NAMALWA (cell line): ENCODE results near the gene PSMA6.
"Not testable (repeated sequence)": the region's sequence is repeated elsewhere in the genome, so short reads cannot be mapped to it uniquely, and the experiment has no call there.

Experiments
- DNase-seq: peaks from one replicate; pipeline ENCODE4 v3.0.0-alpha.2; 2015; ENCODE audit warnings: low spot score

The PSMA6 gene

DNA sequence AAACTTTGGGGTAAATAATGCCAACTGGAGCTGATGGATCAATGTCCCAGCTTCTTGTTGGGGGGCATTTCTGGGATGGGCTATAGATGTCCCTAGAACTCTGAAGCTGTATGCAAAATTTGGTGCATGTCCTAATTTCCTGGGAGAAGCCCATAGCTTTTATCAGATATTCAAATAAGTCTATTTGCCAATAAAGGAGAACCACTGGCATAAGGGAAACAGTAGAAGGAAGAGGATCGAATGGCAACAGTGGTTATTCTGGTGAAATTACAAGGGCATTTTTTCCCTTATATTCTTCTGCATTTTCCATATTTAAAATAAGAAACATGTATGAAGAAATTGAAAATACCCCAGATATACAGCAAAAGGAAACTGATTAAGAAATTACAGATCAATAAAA lies 34.2 kb downstream of the PSMA6 start:
- no peak for DNase-seq

DNA sequence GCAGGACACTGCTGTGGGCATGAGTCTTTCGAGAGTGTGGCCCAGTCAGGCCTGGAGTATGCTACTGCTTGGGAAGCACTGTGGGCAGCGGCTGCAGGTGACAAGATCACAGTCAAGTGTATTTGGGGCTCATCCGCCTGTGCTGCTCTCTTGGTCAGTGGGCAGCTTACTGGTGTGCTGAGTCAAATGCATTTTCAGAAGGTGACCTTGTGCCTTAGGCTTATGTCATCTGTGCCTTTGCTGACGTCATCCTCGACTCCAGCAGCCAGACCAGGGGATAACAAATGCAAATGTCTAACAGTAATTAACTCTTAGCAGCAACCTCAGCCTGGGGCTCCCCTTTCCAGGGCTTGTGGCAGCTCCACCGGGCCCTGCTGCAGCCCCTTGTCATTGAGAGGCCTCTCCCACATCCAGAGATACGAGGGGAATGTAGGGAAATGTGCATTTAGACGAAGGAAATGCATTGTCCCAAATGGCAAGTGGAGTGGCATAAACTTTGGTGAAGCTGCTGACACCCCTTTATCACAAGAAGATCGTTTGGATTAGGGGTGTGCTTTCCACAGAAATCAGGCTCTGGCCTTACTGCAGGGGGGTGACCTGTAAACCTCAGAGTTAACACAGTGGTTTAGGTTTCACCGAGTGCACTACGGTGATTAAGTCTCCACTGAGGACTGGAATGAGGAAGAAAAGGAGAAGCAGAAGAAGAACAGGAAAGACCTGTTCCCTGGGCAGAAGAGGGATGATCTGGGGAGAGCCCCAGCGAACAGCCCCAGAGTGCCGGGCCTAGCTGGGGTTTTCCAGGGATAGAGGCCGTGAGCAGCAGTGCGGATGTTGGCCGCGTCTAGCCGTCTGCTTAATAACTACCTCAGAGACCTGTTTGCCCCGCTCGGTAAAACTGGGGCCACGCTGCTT lies 39.7 kb downstream of the PSMA6 start:
- no peak for DNase-seq

DNA sequence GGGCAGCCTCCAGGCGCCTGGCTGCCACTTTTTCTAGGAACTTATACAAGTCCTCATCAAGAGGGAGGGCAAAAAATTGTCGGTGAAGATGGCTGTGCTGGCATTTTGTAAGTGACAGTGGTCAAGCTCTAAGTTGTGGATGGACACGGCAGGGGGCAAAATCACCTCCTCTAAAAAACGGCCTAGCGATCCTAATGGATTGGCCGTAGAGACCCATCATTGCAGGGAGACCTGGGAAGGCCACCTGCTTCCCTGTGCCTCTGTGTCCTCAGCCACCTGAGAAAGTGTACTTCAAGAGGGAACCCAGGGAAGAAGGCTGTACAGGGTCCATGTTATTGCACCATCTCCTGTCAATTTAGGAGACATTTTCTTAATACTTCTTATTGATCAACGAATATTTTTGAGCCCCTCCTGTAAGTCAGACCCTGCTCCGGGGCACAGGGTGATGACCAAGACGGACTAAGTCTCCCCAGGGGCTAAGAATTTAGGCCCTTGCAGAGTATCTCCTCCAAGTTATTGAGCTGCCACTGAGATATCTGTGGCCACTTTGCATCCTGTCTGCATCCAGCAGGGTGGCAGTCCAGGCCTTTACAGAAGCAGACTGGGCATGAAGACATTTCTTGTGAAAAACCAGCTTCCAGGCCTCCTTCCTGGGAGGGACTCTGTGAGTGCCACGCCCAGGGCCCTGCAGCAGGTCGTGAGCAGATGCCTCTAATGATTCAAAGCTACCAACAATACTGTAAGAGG lies 40.5 kb downstream of the PSMA6 start:
- no peak for DNase-seq

DNA sequence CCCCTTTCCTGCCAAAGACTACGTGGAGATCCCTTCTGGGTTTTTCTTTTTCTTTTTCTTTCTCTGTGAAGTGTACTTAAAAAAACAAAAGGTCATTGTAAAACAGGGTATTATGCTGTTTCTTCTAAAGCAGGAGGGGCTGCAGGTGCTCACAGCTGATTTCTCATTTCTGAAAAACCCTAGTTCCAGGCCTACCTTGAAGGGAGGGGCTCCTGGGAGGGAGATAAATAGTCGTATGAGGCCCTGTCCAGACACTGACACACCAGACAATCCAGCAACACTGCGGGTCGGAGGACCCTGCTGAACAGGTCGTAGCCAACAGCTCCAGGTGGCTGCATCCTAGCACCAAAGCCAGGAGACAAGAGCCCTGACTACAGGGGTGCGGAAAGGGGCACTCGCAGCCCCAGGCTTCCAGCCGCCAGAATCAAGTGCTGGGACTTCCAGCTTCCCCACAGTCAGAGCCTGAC lies 41.1 kb downstream of the PSMA6 start:
- DNase-seq, result no peak

DNA sequence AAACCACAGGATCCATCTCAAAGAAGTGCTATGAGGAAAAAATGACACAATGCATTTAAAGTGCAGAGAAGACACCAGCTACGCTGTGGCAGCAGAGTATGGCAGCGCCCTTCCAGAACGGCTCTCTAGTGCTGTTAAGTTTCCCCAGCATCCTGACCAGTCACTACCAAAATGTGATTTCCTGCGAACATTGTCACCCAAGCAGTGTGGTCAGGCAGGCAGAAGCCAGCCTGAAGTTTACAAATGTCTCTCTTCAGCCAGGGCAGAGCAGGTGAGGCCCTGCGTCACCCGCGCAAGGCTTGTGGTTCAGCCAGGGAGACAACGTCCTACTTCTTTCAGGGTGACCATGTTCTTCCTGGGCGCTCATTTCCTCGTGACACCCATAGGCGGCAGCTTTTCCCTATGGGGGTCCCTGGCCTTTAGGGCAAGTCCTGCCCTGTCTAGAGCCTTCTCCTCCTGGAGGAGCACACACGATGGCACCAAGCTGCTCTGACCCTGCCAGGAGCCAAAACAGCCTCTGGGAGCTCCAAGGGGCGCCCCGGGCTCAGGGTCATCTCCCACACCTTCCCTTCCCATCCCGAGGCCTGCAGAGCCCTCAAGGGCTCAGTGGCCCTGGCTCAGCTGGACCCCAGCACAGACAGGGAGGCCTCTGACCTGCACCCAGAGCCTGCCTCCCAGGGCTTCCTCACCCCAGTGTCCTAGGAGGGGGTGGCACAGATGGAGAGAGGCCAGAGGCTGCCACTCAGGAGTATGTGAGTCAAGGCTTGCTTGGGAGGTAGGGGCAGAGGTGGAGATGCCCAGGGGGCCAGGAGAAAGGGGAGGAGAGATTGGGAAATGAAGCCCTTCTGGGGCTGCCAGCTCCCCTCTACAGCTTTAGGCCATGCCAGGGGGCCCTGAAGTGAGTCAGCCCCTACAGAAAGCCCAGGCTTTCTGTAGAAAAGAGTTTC lies 41.9 kb downstream of the PSMA6 start:
- DNase-seq, result no peak

DNA sequence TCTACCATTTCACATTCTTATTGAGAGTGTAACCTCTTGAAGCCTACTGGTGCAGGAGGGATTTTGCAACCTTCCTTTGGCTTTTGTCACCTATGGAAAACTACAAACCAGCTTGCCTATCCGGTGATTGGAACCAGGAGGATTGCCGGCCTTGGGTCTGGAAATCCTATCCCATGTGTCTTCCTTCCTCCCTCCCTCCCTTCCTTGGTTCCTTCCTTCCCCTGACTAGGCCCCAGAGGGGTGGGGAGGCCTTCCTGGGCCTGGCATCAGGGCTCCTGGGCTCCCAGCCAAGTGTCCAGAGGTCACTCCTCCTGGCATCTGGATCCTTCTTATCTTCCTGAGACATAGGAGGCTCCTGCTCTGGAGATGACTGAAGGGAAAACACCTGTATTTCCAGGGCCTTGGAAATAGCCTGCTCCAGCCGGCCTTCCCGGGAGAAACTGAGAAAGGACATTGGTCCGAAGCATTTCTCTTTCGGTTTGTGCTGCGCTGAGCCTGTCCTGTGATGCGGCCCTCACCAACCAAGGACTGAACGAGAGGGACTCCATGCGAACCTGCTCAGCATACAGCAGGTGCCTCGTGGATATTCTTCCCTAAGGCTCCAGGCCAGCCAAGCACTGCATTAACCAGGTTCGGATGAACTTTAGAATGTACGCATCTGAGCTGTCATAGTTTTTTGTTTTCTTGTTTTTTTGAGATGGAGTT lies 43.4 kb downstream of the PSMA6 start:
- no peak for DNase-seq

DNA sequence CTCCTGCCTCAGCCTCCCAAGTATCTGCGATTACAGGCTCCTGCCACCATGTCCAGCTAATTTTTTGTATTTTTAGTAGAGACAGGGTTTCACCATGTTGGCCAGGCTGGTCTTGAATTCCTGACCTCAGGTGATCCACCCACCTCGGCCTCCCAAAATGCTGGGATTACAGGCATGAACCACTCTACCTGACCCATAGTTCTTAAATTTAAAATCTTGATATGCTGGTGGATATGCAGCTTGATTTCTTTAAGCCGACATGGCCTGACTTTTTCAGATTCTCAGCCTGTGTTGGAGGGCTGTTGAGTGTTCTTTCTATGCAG lies 44.0 kb downstream of the PSMA6 start:
- DNase-seq, result not testable (repeated sequence)

DNA sequence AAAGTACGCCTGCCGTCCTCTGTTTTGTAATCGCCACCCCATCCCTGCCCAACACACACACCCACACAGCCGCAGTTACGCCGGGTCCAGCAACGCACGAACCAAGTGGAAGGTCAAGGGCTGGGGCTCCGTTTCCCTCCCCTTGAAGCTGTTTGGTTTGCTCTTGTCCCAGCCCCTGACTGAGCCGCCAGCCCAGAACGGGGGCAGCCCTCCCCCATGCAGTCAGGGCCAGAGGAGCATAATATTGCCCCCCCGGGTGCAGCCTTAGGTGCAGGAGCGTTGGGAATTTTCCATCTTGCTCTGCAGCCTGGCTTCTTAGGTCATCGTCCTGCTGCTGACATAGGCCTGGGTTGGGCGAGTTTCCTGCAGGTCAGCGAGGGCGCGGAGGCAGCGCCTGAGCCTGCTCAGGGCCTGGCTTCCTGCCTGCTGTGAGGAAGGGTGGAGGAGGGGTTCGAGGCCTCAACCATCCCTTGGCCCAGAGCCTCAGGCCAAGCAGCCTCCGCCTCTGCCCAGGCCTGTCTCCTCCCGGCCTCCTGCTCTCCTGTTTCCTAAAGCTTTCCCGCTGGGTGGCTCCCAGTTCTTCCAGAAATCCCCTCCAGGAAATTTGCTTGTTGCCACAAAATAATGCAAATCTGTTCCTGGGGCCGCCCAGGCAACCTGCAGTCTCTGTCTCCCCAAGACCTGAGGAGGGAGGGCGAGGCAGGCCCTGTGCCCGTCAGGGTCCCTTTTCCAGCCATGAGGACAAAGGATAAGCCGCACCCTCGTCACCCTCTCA lies 44.5 kb downstream of the PSMA6 start:
- DNase-seq, result no peak

DNA sequence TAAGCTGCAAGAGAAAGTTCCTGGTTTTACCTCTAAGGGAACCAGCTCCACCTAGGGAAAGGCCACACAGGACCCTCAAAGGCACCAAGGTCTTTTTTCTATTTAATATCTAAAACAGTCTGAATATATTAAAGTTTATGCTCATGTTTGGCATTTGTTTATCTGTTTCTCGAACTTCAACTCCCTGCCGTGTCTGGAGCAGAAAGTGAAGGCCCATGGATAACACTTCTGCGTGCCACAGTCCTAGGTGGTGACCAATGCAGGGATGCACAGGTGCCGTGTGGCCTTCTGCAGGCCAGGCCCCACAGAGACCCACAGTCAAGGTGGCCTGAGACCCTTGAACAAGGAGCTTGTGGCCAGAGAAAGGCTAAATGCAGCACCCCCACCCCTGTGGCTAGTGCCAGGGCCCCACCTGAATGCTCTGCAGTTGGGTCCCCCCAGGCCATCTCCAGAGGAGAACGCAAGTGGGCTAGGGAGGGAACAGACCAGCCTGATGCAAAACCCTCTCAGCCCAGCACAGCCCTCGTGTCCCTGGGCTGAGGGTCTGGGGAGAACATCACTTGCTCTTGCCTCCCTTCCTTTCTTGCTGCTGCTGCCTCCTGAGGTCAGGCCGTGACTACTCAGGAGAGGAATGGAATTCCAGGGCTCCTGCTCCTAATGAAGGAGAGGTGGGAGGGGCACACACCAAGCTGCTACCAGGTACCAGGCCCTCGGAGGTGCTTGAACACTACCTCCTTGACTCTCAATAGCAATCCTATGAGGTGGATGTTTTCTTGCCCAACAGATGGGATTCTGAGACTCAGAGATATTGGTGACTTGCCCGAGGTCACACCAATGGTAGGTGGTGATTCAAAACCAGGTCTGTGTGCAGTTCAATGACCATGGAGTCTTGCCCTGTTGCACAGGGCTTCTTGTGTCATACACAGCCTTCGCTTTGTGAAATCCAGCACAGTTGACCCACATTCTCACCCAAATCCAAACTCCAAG lies 45.4 kb downstream of the PSMA6 start:
- no peak for DNase-seq

DNA sequence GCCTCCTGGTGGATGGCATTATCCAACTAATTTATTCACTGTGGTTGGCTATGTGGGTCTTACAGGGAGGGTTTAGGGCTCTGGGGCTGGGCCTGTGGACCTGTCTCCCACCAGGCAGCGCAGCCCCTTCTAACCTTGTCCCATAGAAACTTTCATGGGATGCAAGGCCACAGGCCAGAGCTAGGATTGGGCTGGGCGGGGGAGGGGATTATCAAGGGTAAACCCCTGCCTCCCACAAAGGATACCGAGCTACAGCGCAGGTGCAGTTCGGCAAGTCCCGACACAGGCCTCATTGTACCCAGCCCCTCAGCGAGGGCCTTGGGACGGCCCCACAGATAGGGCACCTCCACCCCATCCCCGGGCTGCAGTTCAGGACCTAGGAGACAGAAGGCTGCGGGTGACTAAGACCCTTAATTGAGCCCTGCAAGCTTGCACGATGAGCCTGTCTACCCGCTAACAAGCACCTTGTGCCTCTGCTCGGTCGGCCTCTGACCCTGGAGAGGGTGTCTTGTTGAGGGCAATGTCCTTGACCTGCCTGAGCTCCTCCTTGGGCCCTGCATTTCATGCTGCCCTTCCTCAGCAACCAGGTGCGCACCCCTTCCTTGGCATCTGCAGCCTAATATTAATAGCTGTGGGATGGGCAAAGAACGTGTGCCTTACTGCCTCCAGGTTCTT lies 46.7 kb downstream of the PSMA6 start:
- no peak for DNase-seq

DNA sequence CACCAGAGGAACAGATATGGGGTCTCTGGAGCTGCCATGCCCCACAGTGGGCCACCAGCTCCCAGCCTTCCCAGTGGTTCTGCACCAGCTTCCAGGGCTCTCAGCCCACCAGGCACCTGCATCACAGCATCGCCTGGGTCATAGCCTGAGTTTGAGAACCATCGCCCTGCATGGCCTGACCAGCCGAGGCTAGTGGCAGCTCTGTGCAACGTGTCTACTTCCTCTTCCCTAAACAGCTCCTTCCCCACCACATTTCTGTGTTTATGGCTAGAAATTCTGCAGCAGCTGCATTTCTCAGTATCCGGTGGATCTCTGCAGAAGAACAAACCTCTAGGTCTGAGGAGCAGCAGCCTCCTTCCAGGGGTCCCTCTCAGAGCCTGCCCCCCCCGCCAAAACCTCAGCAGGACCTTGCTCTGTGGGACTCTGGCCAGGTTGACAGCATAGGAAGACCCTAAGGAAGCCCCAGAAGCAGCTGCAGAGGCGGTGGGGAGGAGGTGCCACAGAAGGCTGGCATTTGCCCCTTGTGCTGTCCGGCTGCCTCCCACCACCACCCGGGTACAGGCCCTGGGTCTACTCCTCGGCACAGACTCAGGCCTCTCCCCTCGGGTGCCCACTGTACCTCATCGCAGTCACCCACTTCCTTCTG lies 47.7 kb downstream of the PSMA6 start:
- peak; percentile 24 for DNase-seq

DNA sequence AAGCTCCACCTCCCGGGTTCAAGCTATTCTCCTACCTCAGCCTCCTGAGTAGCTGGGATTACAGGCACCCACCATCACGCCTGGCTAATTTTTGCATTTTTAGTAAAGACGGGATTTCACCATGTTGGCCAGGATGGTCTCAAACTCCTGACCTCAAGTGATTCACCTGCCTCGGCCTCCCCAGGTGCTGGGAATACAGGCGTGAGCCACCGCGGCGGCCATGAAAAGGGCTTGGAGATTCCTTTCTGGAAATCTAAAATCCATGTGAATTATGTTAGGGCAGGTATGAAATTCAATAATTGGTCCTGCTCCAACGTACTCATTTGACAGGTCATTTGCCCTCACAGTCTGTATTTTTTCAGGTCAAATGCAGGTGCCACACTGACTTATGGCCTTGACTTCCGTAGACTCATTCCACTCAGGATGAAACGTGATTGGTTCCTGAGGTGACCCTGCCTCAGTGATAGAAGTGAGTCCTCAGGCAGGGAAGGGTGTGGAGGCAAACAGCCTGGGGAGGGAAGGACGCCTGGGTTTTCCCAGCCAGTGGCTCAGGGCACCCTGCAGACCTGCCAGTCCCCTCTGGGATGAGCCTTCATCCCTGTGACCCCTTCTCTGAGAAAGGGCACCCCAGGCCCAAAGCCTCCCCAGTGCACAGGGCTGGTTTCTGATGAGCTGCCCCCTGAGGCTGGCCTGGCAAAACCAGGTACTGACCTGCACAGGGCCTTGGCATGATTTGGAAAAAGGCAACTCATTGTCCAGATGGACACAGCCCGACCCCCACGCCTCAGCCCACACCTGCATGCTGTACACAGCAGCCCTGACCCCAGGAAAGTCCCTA lies 48.7 kb downstream of the PSMA6 start:
- no peak for DNase-seq

DNA sequence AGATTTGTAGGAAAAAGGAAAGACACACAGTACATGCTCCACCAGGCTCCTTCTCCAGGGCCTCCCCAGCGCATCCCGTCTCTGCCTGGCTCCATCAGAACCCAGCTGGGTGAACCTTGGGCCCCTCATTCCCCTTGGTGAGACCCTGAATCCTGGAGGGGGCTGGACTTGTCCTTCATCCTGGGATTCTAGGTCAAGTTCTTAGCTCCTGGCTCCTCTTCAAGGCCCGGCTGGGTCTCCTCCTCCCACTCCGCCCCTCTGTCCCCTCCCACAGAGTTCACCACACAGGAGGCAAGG lies 49.2 kb downstream of the PSMA6 start:
- DNase-seq, result no peak

DNA sequence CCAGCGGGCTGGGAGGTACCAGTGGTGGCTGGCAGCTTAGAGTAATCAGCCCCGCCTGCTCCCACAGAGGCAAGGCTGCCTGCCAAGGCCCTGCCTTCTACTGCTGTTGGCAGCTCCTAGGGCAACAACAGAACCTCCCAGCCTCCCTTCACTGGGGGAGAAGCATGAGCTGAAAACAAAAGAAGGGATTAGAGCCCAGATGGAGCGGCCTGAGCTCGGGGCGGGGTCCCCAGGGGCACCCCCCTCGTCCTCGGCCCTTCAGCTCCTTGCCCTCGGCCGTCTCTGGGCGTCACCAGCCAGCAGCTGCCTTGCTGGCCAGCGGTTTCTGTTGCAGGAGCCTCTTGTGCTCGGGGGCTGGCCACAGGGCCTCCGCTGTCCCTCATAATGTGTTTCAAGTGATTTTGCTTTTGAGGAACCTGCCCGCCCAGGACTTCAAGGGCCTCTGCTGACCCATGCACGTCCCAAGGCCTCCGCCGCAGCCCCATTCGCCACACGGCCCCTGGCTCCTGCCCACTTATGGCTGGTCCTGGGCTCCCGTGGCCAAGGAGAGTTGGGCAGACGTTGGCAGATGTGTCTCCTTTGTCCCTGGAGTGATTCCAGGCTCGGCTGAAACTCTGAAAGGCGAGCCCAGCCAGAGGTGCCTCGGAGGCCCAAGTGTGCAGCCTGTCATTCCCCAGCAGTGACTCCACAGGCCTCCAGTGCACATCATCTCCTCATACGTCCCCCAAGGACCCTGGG lies 49.7 kb downstream of the PSMA6 start:
- no peak for DNase-seq

DNA sequence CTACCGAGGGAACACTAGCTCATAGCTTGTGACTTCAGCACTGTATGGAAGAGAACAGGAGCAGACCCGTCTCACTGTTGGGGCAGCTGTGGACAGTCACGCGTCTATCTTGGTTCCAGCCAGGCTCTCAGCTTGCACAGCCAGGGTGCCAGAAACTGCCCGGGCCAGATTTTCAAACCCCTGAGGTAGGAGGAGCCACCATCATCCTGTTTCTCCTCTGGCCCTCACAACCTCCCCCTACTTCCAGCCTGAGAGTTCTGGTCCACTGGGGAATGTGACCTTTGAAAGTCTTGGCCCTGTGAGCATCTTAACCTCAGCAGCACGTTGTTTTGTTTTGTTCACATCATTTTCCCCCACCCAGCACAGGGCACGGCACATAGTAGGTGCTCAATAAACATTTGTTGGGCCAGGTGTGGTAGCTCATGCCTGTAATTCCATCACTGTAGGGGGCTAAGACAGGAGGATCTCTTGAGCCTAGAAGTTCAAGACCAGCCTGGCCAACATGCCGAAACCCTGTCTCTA lies 50.4 kb downstream of the PSMA6 start:
- no peak for DNase-seq

DNA sequence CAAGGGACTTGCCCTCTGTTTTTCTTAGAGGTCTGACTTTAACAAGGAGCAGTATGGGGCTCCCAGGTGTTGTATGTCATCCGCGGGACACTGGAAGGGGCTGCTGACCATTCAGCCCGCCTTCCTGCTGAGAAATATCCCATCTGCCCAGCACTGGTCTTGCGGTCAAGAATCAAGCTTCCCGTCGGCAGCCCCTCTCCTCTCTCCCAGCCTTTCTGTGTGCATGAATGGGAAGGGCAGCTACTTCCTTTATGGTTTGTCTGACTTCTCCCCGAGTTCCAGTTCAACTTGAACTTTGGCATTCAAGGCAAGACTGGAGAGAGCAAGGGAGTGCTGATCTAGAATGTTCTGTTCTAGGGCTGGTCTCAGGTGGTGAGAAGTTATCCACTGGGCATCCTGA lies 51.5 kb downstream of the PSMA6 start:
- no peak for DNase-seq
